HepG2 (cell line): ENCODE data around the gene CYB5A. TPM values are rescaled to one million over a fixed set of nuclear protein-coding genes. Genes with fewer than 3 reads are reported as not detected.

ENCODE experiments used
- ARNTL ChIP-seq: sonication (generic); formaldehyde crosslinking; IDR thresholded peaks from 2 replicates; pipeline ENCODE4 v1.4.0; 2020; ENCODE audit warnings: mild to moderate bottlenecking, missing genetic modification reagents
- HNF4G ChIP-seq, 2 experiments: sonication (generic) in 1 of 2; formaldehyde crosslinking in 1 of 2; IDR thresholded peaks; 2 replicates each; pipeline versions ENCODE4 v1.4.0 to v1.6.1; 2011 to 2020; ENCODE audit warnings: borderline replicate concordance in 2 of 2, low read depth in 2 of 2, mild to moderate bottlenecking in 2 of 2, low read length in 1 of 2, missing genetic modification reagents in 1 of 2, moderate library complexity in 1 of 2
- JUNB ChIP-seq: sonication (generic); formaldehyde crosslinking; IDR thresholded peaks from 2 replicates; pipeline ENCODE4 v1.8.0; 2022; ENCODE audit warnings: missing genetic modification reagents, mild to moderate bottlenecking, borderline replicate concordance
- JUND ChIP-seq: sonication (generic); formaldehyde crosslinking; IDR thresholded peaks from 2 replicates; pipeline ENCODE4 v1.8.0; 2022; ENCODE audit warnings: mild to moderate bottlenecking, missing genetic modification reagents
- MXD4 ChIP-seq: IDR thresholded peaks from 2 replicates; pipeline ENCODE4 v1.6.1; 2016; ENCODE audit warnings: mild to moderate bottlenecking, missing biosample characterization, missing genetic modification reagents
- NFIC ChIP-seq: IDR thresholded peaks from 2 replicates; pipeline ENCODE4 v1.6.1; 2012; ENCODE audit warnings: mild to moderate bottlenecking, low read length, inconsistent platforms
- PHF5A ChIP-seq: IDR thresholded peaks from one replicate; pipeline ENCODE4 v1.6.1; 2018; ENCODE audit warnings: low read depth, missing genetic modification reagents; ENCODE audit not compliant: unreplicated experiment
- RAD21 ChIP-seq: fragments of 450-650 bp; formaldehyde crosslinking; IDR thresholded peaks from 2 replicates; pipeline ENCODE4 v1.5.0; 2020; ENCODE audit warnings: mild to moderate bottlenecking
- TBL1XR1 ChIP-seq: fragments of 150-350 bp; IDR thresholded peaks from 2 replicates; pipeline ENCODE4 v1.6.1; 2014; ENCODE audit warnings: borderline replicate concordance, low read length; ENCODE audit not compliant: partially characterized antibody
- TCF7 ChIP-seq: sonication (generic); IDR thresholded peaks from 2 replicates; pipeline ENCODE4 v1.6.1; 2016; ENCODE audit warnings: antibody characterized with exemption, low read depth
- ZKSCAN8 ChIP-seq: IDR thresholded peaks from 2 replicates; pipeline ENCODE4 v1.6.1; 2016; ENCODE audit warnings: borderline replicate concordance, missing genetic modification reagents, missing compliant biosample characterization
- ZNF138 ChIP-seq: sonication (generic); formaldehyde crosslinking; IDR thresholded peaks from 2 replicates; pipeline ENCODE4 v1.5.0; 2020; ENCODE audit warnings: mild to moderate bottlenecking, low read depth, missing genetic modification reagents
- ZNF557 ChIP-seq: sonication (generic); formaldehyde crosslinking; IDR thresholded peaks from 2 replicates; pipeline ENCODE4 v1.4.0; 2020; ENCODE audit warnings: missing genetic modification reagents
- ZNF724P ChIP-seq: sonication (generic); formaldehyde crosslinking; IDR thresholded peaks from 2 replicates; pipeline ENCODE4 v1.8.0; 2022; ENCODE audit warnings: missing genetic modification reagents, borderline replicate concordance
- ZSCAN25 ChIP-seq: sonication (generic); formaldehyde crosslinking; IDR thresholded peaks from 2 replicates; pipeline ENCODE4 v1.8.0; 2022; ENCODE audit warnings: mild to moderate bottlenecking, missing genetic modification reagents
- polyA plus RNA-seq, 8 experiments: library from polyadenylated mRNA; depleted of rRNA in 3 of 8; stranded (reverse) in 7 of 8; unstranded in 1 of 8; fragments of >200 nt; fragmentation: Illumina TruSeq in 4 of 8; extraction: Trizol in 4 of 8; gene quantifications; 2 replicates each; pipeline versions ENCODE4 v1.2.1 to v1.2.3, GENCODE V29; 2011 to 2016; ENCODE audit warnings: low read depth in 4 of 8, missing spikeins in 1 of 8, mixed read lengths in 1 of 8; ENCODE audit not compliant: insufficient read depth in 1 of 8
- total RNA-seq, 5 experiments: library from RNA; depleted of rRNA; stranded (reverse); fragments of >200 nt; fragmentation: Illumina TruSeq; extraction: Trizol; gene quantifications; 2 replicates each; pipeline ENCODE4 v1.2.3, GENCODE V29; 2016; ENCODE audit warnings: low read depth in 1 of 5
- TF ChIP-seq, protein P1 (sequence below): sonication (generic); formaldehyde crosslinking; IDR thresholded peaks from 2 replicates; pipeline ENCODE4 v1.5.0; 2020; ENCODE audit warnings: mild to moderate bottlenecking, missing genetic modification reagents, borderline replicate concordance
- TF ChIP-seq, protein P2 (sequence below), 2 experiments: sonication (generic) in 1 of 2; formaldehyde crosslinking in 1 of 2; IDR thresholded peaks; 2 replicates each; pipeline versions ENCODE4 v1.4.0 to v1.6.1; 2016 to 2020; ENCODE audit warnings: borderline replicate concordance in 1 of 2, low read depth in 1 of 2, mild to moderate bottlenecking in 1 of 2, missing genetic modification reagents in 1 of 2
- TF ChIP-seq, protein P3 (sequence below): sonication (generic); formaldehyde crosslinking; IDR thresholded peaks from 2 replicates; pipeline ENCODE4 v1.8.0; 2022; ENCODE audit warnings: mild to moderate bottlenecking, missing genetic modification reagents, moderate library complexity

Gene CYB5A
- total and polyA plus RNA-seq, 2 of the 13 experiments (the other 11 are each of a cell fraction or from before 2014, with no cell fraction given) = 215 to 356 TPM

DNA sequence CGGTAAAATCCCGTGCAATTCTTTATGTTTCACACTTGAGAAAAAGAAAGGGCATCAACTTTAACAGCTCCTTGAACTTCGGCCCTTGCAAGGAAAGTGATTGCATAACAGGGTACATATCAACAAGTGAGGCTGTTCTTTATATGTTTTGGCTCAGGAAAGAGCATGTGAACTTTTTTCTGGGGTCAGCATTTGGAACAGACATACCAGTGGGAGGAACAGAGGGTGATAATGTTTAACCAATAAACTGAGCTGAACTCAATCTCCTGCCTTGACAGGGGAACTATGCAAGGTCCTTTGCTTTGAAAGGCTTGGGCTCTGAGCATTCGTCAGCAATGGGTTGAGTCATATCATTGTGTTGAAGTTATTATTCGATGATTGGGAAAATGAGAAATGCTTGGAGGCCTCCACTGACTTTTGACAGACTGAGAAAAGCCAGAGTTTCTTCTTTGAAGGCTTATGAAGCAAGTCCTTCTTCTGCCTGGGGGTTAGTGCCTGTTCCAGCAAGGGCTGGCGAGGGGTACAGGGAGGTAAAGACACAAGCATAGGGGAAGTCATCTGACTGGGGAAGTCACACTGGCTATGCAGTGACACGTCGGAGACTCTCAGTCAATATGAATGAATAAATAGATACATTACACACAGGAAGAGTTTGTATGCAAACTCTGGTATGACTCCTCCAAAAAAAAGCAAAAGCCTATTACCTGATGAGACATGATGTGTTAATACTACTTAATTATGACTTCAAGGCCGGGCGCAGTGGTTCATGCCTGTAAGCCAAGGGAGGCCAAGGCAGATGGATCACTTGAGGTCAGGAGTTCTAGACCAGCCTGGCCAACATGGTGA, 57.2 kb downstream of the CYB5A start (continued):
- no peak for TF ChIP-seq RAD21 (CRISPR knock-in tag)
- no peak for TF ChIP-seq JUNB
- TF ChIP-seq, protein P1, sequence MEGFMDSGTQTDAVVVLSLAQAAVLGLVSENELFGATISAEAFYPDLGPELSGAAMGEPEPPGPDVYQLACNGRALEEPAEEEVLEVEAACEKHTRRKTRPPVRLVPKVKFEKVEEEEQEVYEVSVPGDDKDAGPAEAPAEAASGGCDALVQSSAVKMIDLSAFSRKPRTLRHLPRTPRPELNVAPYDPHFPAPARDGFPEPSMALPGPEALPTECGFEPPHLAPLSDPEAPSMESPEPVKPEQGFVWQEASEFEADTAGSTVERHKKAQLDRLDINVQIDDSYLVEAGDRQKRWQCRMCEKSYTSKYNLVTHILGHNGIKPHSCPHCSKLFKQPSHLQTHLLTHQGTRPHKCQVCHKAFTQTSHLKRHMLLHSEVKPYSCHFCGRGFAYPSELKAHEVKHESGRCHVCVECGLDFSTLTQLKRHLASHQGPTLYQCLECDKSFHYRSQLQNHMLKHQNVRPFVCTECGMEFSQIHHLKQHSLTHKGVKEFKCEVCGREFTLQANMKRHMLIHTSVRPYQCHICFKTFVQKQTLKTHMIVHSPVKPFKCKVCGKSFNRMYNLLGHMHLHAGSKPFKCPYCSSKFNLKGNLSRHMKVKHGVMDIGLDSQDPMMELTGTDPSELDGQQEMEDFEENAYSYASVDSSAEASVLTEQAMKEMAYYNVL (CRISPR knock-in tag) = peak; percentile 75; the same call in 1 of the 2 replicates
- no peak for TF ChIP-seq JUND (CRISPR knock-in tag)
- TF ChIP-seq, protein P2, sequence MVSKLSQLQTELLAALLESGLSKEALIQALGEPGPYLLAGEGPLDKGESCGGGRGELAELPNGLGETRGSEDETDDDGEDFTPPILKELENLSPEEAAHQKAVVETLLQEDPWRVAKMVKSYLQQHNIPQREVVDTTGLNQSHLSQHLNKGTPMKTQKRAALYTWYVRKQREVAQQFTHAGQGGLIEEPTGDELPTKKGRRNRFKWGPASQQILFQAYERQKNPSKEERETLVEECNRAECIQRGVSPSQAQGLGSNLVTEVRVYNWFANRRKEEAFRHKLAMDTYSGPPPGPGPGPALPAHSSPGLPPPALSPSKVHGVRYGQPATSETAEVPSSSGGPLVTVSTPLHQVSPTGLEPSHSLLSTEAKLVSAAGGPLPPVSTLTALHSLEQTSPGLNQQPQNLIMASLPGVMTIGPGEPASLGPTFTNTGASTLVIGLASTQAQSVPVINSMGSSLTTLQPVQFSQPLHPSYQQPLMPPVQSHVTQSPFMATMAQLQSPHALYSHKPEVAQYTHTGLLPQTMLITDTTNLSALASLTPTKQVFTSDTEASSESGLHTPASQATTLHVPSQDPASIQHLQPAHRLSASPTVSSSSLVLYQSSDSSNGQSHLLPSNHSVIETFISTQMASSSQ (IDR thresholded peaks at IDR 0.05; ENCODE audit: low read depth) = peak; percentile 96
- TF ChIP-seq, protein P2 (CRISPR knock-in tag; IDR thresholded peaks at IDR 0.05; ENCODE audit: borderline replicate concordance) = peak; percentile 97
- TF ChIP-seq ARNTL = peak; percentile 87
- TF ChIP-seq TBL1XR1 = peak; percentile 77
- TF ChIP-seq ZKSCAN8 = peak; percentile 41
- TF ChIP-seq ZNF724P (CRISPR knock-in tag) = no peak
- peak; percentile 91 for TF ChIP-seq NFIC
- TF ChIP-seq HNF4G (IDR thresholded peaks at IDR 0.05; ENCODE audit: borderline replicate concordance, low read depth, low read length) = peak; percentile 92
- peak; percentile 91 for TF ChIP-seq HNF4G (CRISPR knock-in tag; IDR thresholded peaks at IDR 0.05; ENCODE audit: borderline replicate concordance, low read depth)
- TF ChIP-seq, protein P3, sequence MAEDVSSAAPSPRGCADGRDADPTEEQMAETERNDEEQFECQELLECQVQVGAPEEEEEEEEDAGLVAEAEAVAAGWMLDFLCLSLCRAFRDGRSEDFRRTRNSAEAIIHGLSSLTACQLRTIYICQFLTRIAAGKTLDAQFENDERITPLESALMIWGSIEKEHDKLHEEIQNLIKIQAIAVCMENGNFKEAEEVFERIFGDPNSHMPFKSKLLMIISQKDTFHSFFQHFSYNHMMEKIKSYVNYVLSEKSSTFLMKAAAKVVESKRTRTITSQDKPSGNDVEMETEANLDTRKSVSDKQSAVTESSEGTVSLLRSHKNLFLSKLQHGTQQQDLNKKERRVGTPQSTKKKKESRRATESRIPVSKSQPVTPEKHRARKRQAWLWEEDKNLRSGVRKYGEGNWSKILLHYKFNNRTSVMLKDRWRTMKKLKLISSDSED = no peak
- TF ChIP-seq ZNF557 (CRISPR knock-in tag) = 0 out of 2 replicates have a peak, but pooled peaks have one; percentile 65
- peak; percentile 62 for TF ChIP-seq TCF7
- TF ChIP-seq ZSCAN25 (CRISPR knock-in tag) = 0 out of 2 replicates have a peak, but pooled peaks have one; percentile 14
- no peak for TF ChIP-seq ZNF138 (CRISPR knock-in tag)
- peak; percentile 29 for TF ChIP-seq PHF5A (CRISPR knock-in tag)
- peak; percentile 34; the same call in 1 of the 2 replicates for TF ChIP-seq MXD4
